Ovary (tissue), 9 donors: ENCODE measurements around the gene ORC3. TPM values are rescaled to one million over a fixed set of nuclear protein-coding genes. Genes with fewer than 3 reads are reported as not detected.

Experiments used
- DNase-seq, 5 donors: peaks; one replicate each; pipeline ENCODE4 v3.0.0-alpha.2; 2019 to 2020
- H3K27ac ChIP-seq, 2 donors: fragments of 200-600 bp; one replicate each; pipeline versions ENCODE4 v1.5.1 to v1.8.0; 2019 to 2022
- H3K27me3 ChIP-seq: fragments of 200-600 bp; one replicate; pipeline ENCODE4 v1.8.0; 2022
- H3K36me3 ChIP-seq: fragments of 200-600 bp; sonication (generic); one replicate; pipeline ENCODE4 v1.5.1; 2019
- H3K4me1 ChIP-seq: one replicate; pipeline ENCODE4 v1.8.1; 2013; ENCODE audit warnings: mild to moderate bottlenecking, moderate library complexity; ENCODE audit not compliant: insufficient read depth
- H3K4me3 ChIP-seq: fragments of 200-600 bp; sonication (generic); one replicate; pipeline ENCODE4 v1.5.1; 2017
- H3K9me3 ChIP-seq, 2 donors: fragments of 200-600 bp in 1 of 2; sonication (generic) in 1 of 2; one replicate each; pipeline versions ENCODE4 v1.5.1 to v1.8.1; 2013 to 2019; ENCODE audit warnings: mild to moderate bottlenecking in 1 of 2, moderate library complexity in 1 of 2
- EP300 ChIP-seq: sonication (generic); formaldehyde crosslinking; IDR thresholded peaks from one replicate; pipeline ENCODE4 v1.6.1; 2017; ENCODE audit warnings: antibody characterized with exemption
- POLR2A ChIP-seq: fragments of 450-650 bp; IDR thresholded peaks from one replicate; pipeline ENCODE4 v1.6.1; 2017; ENCODE audit warnings: antibody characterized with exemption, mild to moderate bottlenecking, moderate library complexity
- WGBS, 3 donors: extraction: QIAGEN DNeasy Blood & Tissue Kit in 1 of 3; methylation state at CpG; one replicate each; pipeline versions ENCODE4 v1.1.5 to v1.1.7; 2013 to 2017; 5-methylcytosine and 5-hydroxymethylcytosine counted together
- intact Hi-C, 4 donors: fragments of 100-400 bp; cut with DNase I; formaldehyde crosslinking; loops; one replicate each; pipeline versions ENCODE4 v1.11.0 to v1.15.1; 2022 to 2023
- polyA plus RNA-seq, 2 donors: library from polyadenylated mRNA; stranded (reverse); fragments of 200-250 nt in 1 of 2; fragments of 350-450 nt in 1 of 2; fragmentation: Illumina TruSeq in 1 of 2; extraction: RNeasy Lipid Tissue Mini Kit (QIAGEN cat#74804) in 1 of 2; gene quantifications; one replicate each; pipeline ENCODE4 v1.2.3, GENCODE V29; 2013 to 2014
- total RNA-seq, 7 donors: library from RNA; depleted of rRNA in 2 of 7; stranded (reverse); fragments of >200 nt in 2 of 7; fragmentation: NEBNext Ultra II Directional in 3 of 7; extraction: Animal tissue kit (Norgen Biotek cat#: 25700) in 3 of 7; gene quantifications; one replicate each; pipeline versions ENCODE4 v1.1.0 to v1.2.4, GENCODE V29; 2016 to 2023
- TF ChIP-seq, protein P1 (sequence below), 3 donors: fragments of 450-650 bp in 2 of 3; fragments of 200-600 bp in 1 of 3; IDR thresholded peaks; one replicate each; pipeline versions ENCODE4 v1.5.1 to v1.8.0; 2016 to 2022; ENCODE audit warnings: antibody characterized with exemption in 3 of 3, mild to moderate bottlenecking in 1 of 3
- donor health status: DM: no; HTN: no; CAD: no; lungs with moderate emphysema.
- donor health status: DM: no; HTN: no; CAD: no.
- donor health status: Bipolar disorder and iron deficiency.
- donor health status: DM: yes; HTN: yes; CAD: no.
- donor health status: DM: no; HTN: no; CAD: no.
- donor health status: DM: yes; HTN: yes; CAD: no.

Gene ORC3
- total and polyA plus RNA-seq, 9 donors = 17.4 to 35.8 (median 26.0) TPM

DNA sequence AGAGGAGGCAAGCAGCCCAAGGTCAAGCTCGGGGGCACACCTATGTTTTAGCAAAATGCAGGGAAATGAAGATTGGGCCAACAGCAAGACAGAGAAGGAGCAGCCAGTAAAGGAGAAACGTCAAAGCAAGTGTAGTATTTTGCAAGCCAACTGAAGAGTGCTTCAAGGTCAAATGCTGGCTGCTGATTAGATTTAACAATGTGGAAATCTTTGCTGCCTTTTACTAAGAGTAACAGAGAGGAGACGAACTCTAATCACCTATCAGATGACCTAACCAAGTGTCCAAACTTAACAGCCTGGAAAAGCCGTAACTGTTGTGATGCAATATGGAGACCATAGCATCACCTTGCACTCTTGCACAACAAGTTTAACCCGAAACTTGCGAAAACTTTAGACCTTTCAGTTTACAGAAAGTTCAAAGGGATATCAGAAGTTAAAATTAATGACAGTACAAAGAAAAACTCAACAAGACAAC, 81.7 kb downstream of the ORC3 start:
- DNase-seq = no peak
- H3K9me3 ChIP-seq = no peaks in the 10 kb centered on the region
- no peaks in the 10 kb centered on the region for H3K27me3 ChIP-seq
- H3K4me3 ChIP-seq = no peak overlapping the region
- H3K36me3 ChIP-seq = no peaks in the 10 kb centered on the region
- H3K4me1 ChIP-seq = no peaks in the 10 kb centered on the region
- 51 to 67% (median 55%) methylated on average over 6 of the region's 6 CpGs for WGBS, 3 donors
- intact Hi-C loops = no loop called here
- H3K27ac ChIP-seq = no peak overlapping the region
- TF ChIP-seq, protein P1, sequence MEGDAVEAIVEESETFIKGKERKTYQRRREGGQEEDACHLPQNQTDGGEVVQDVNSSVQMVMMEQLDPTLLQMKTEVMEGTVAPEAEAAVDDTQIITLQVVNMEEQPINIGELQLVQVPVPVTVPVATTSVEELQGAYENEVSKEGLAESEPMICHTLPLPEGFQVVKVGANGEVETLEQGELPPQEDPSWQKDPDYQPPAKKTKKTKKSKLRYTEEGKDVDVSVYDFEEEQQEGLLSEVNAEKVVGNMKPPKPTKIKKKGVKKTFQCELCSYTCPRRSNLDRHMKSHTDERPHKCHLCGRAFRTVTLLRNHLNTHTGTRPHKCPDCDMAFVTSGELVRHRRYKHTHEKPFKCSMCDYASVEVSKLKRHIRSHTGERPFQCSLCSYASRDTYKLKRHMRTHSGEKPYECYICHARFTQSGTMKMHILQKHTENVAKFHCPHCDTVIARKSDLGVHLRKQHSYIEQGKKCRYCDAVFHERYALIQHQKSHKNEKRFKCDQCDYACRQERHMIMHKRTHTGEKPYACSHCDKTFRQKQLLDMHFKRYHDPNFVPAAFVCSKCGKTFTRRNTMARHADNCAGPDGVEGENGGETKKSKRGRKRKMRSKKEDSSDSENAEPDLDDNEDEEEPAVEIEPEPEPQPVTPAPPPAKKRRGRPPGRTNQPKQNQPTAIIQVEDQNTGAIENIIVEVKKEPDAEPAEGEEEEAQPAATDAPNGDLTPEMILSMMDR (IDR thresholded peaks at IDR 0.05) = no peak
- no peak for TF ChIP-seq POLR2A
- no peak for TF ChIP-seq EP300

DNA sequence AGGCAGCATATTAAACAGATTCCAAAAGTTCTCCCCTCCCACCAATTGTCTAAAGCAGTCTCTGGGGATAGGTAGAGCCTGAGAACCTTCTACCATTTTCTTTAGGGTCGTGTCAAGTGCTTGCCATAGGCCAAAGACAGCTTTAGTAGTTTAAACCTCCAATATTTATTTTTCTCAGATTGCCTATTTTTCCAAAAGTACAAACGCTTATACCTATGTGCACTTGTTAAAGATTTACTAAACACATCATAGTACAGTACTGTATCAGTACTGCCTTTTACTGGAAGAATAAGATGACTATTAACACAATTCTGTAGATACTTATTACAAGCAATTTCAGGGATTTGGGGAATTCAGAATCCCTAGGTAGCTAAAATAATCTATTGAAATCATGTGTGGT, 82.7 kb downstream of the ORC3 start:
- Histone ChIP-seq H3K4me1 (no peaks in the 10 kb centered on the region), H3K27ac (no peak overlapping the region), H3K4me3 (no peak overlapping the region), H3K9me3 (no peaks in the 10 kb centered on the region), H3K27me3 (no peaks in the 10 kb centered on the region), H3K36me3 (no peaks in the 10 kb centered on the region)
- no peak for DNase-seq
- TF ChIP-seq, protein P1 (IDR thresholded peaks at IDR 0.05) = no peak
- no peak for TF ChIP-seq EP300
- TF ChIP-seq POLR2A = no peak
- 88 to 95% (median 93%) methylated on average over 2 of the region's 2 CpGs for WGBS, 3 donors
- intact Hi-C loops = no loop called here

DNA sequence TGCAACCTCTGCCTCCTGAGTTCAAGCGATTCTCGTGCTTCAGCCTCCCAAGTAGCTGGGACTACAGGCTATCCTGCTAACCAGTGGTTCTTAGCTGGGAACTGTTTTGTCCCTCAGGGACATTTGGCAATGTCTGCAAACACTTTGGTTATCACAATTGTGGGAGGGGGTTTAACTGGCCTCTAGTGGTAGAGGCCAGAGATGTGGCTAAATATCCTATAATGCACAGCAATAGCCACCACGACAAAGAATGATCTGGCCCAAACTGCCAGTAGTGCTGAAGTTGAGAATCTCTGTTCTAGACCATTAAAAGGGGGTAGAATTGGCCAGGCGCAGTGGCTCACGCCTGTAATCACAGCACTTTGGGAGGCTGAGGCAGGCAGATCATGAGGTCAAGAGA, 83.3 kb downstream of the ORC3 start:
- no peak overlapping the region for H3K27ac ChIP-seq
- no peak overlapping the region for H3K4me3 ChIP-seq
- H3K4me1 ChIP-seq = no peaks in the 10 kb centered on the region
- DNase-seq = no peak
- H3K27me3 ChIP-seq = no peaks in the 10 kb centered on the region
- intact Hi-C loops = no loop called here
- H3K9me3 ChIP-seq = no peaks in the 10 kb centered on the region
- no peak for TF ChIP-seq EP300
- no peak for TF ChIP-seq POLR2A
- TF ChIP-seq, protein P1 (IDR thresholded peaks at IDR 0.05) = no peak
- H3K36me3 ChIP-seq = no peaks in the 10 kb centered on the region
- WGBS, 3 donors = 96 to 97% (median 97%) methylated on average over 5 of the region's 5 CpGs

DNA sequence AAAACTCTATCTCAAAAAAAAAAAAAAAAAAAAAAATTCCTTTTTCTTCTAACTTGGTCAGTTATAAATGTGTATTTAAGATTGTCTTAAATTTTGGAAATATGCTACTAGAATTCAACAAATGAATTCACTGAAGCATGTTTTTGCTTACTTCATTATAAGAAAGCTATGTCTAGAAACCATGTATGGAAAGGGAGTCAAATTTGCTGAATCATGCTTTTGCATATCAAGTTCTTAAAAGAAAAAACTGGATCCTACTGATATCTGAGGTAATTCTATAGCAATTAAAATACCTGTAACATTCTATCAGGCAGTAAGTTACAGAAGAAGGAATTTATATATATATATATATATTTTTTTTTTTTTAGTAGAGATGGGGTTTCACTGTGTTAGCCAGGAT, 84.4 kb downstream of the ORC3 start:
- Histone ChIP-seq H3K4me3 (no peak overlapping the region), H3K27ac (no peak overlapping the region), H3K4me1 (no peaks in the 10 kb centered on the region), H3K27me3 (no peaks in the 10 kb centered on the region), H3K36me3 (no peaks in the 10 kb centered on the region), H3K9me3 (no peaks in the 10 kb centered on the region)
- TF ChIP-seq, protein P1 (IDR thresholded peaks at IDR 0.05) = no peak
- no peak for TF ChIP-seq EP300
- no peak for TF ChIP-seq POLR2A
- intact Hi-C loops = no loop called here
- no peak for DNase-seq
